ENCODE data around the gene JAG2.

The JAG2 gene

GRCh38 chr14:105181549-105182295 lies 13.1 kb upstream of the JAG2 start:
- no peak for DNase-seq

GRCh38 chr14:105180592-105181548 lies 12.3 kb upstream of the JAG2 start, which contains the start of gene NUDT14:
NUDT14 (minus strand) TSS chr14:105181312; CDS start chr14:105181209, 103 bp downstream.
- peak; percentile 78 for DNase-seq

GRCh38 chr14:105179191-105179590 lies 10.6 kb upstream of the JAG2 start:
- no peak for DNase-seq

GRCh38 chr14:105178868-105179140 lies 10.2 kb upstream of the JAG2 start:
- no peak for DNase-seq

GRCh38 chr14:105178069-105178867 lies 9.7 kb upstream of the JAG2 start:
- DNase-seq = no peak

GRCh38 chr14:105177082-105177481 lies 8.5 kb upstream of the JAG2 start:
- DNase-seq = no peak

- no peak for DNase-seq
Observed at GRCh38 chr14:105176513-105176912, 7.9 kb upstream of the JAG2 start.

- DNase-seq = peak; percentile 39
Observed at GRCh38 chr14:105173901-105174894, 5.6 kb upstream of the JAG2 start.

- no peak for DNase-seq
Observed at GRCh38 chr14:105173145-105173544, 4.6 kb upstream of the JAG2 start.

GRCh38 chr14:105172476-105172875 lies 3.9 kb upstream of the JAG2 start:
- DNase-seq = no peak

GRCh38 chr14:105171004-105171673 lies 2.6 kb upstream of the JAG2 start:
- DNase-seq = no peak

- no peak for DNase-seq
Observed at GRCh38 chr14:105169776-105170655, 1.4 kb upstream of the JAG2 start.

- DNase-seq = no peak
Observed at GRCh38 chr14:105168979-105169507, 467 bp upstream of the JAG2 start.

GRCh38 chr14:105168093-105168420 lies 519 bp downstream of the JAG2 start:
- no peak for DNase-seq

- DNase-seq = no peak
Observed at GRCh38 chr14:105167303-105168092, 1.1 kb downstream of the JAG2 start.

GRCh38 chr14:105166571-105167302 lies 1.8 kb downstream of the JAG2 start:
- DNase-seq = no peak

GRCh38 chr14:105165761-105166485 lies 2.7 kb downstream of the JAG2 start:
- DNase-seq = no peak
